Measurements from ENCODE around the gene STX2. TPM values are rescaled to one million over a fixed set of nuclear protein-coding genes. Genes with fewer than 3 reads are reported as not detected.

STX2 gene
- total RNA-seq, 1 donor from 2014 or later, result 33.0 TPM

GRCh38 chr12:130809791-130810190 is 29.3 kb downstream of the STX2 start:
- no peak for DNase-seq (ENCODE audit: low read depth)
- Histone ChIP-seq H3K27ac (ENCODE audit: low read depth, low read length) (no peak overlapping the region), H3K27me3 (ENCODE audit: insufficient read depth, low read length) (no peaks in the 10 kb centered on the region), H3K36me3 (ENCODE audit: insufficient read depth, low read length) (peaks cover 18% of the 10 kb centered on the region), H2AFZ (ENCODE audit: low read depth, low read length) (no peak overlapping the region), H3K9me3 (ENCODE audit: insufficient read depth, low read depth, low read length) (no peaks in the 10 kb centered on the region), H3K79me2 (ENCODE audit: insufficient read depth, low read length) (peaks cover 13% of the 10 kb centered on the region), H3K4me2 (ENCODE audit: low read length) (no peak overlapping the region), H4K20me1 (ENCODE audit: insufficient read depth, low read length) (peaks cover 15% of the 10 kb centered on the region), H3K4me3 (ENCODE audit: insufficient read depth, low read depth, low read length) (no peak overlapping the region), H3K4me1 (ENCODE audit: insufficient read depth, low read length) (no peaks in the 10 kb centered on the region), H3K9ac (ENCODE audit: low read length) (no peak overlapping the region)
- no peaks in the 10 kb centered on the region for H3K27me3 Mint-ChIP-seq (ENCODE audit: low read depth, unreplicated experiment)
- H3K4me3 Mint-ChIP-seq (ENCODE audit: unreplicated experiment), result no peak overlapping the region
- peaks cover 29% of the 10 kb centered on the region for H3K36me3 Mint-ChIP-seq (ENCODE audit: low read depth, unreplicated experiment)
- no peaks in the 10 kb centered on the region for H3K9me3 Mint-ChIP-seq (ENCODE audit: unreplicated experiment)
- TF ChIP-seq CTCF (IDR thresholded peaks at IDR 0.05; ENCODE audit: insufficient read depth, low read depth, low read length), result no peak
- TF ChIP-seq EZH2 (IDR thresholded peaks at IDR 0.05; ENCODE audit: insufficient read depth, low read length), result no peak
- no peak for FAIRE-seq
- H3K4me1 Mint-ChIP-seq (ENCODE audit: low read depth, unreplicated experiment), result peaks cover 2% of the 10 kb centered on the region
- H3K27ac Mint-ChIP-seq (ENCODE audit: unreplicated experiment), result no peak overlapping the region

GRCh38 chr12:130807309-130807708 is 31.7 kb downstream of the STX2 start:
- Histone ChIP-seq H3K4me3 (ENCODE audit: insufficient read depth, low read depth, low read length) (no peak overlapping the region), H3K9me3 (ENCODE audit: insufficient read depth, low read depth, low read length) (no peaks in the 10 kb centered on the region), H4K20me1 (ENCODE audit: insufficient read depth, low read length) (peaks cover 26% of the 10 kb centered on the region), H3K9ac (ENCODE audit: low read length) (no peak overlapping the region), H3K79me2 (ENCODE audit: insufficient read depth, low read length) (no peaks in the 10 kb centered on the region), H3K27me3 (ENCODE audit: insufficient read depth, low read length) (no peaks in the 10 kb centered on the region), H2AFZ (ENCODE audit: low read depth, low read length) (no peak overlapping the region), H3K27ac (ENCODE audit: low read depth, low read length) (no peak overlapping the region), H3K4me1 (ENCODE audit: insufficient read depth, low read length) (peaks cover 9% of the 10 kb centered on the region), H3K4me2 (ENCODE audit: low read length) (no peak overlapping the region), H3K36me3 (ENCODE audit: insufficient read depth, low read length) (peaks cover 25% of the 10 kb centered on the region)
- Mint-ChIP-seq H3K27ac (ENCODE audit: unreplicated experiment) (no peak overlapping the region), H3K4me3 (ENCODE audit: unreplicated experiment) (no peak overlapping the region), H3K9me3 (ENCODE audit: unreplicated experiment) (no peaks in the 10 kb centered on the region), H3K27me3 (ENCODE audit: low read depth, unreplicated experiment) (no peaks in the 10 kb centered on the region), H3K36me3 (ENCODE audit: low read depth, unreplicated experiment) (peaks cover 38% of the 10 kb centered on the region), H3K4me1 (ENCODE audit: low read depth, unreplicated experiment) (peaks cover 4% of the 10 kb centered on the region)
- no peak for TF ChIP-seq EZH2 (IDR thresholded peaks at IDR 0.05; ENCODE audit: insufficient read depth, low read length)
- TF ChIP-seq CTCF (IDR thresholded peaks at IDR 0.05; ENCODE audit: insufficient read depth, low read depth, low read length), result no peak
- DNase-seq (ENCODE audit: low read depth), result no peak
- FAIRE-seq, result no peak

- Histone ChIP-seq H3K9me3 (ENCODE audit: insufficient read depth, low read depth, low read length) (no peaks in the 10 kb centered on the region), H4K20me1 (ENCODE audit: insufficient read depth, low read length) (peaks cover 26% of the 10 kb centered on the region), H3K4me2 (ENCODE audit: low read length) (no peak overlapping the region), H3K27ac (ENCODE audit: low read depth, low read length) (no peak overlapping the region), H3K79me2 (ENCODE audit: insufficient read depth, low read length) (no peaks in the 10 kb centered on the region), H2AFZ (ENCODE audit: low read depth, low read length) (no peak overlapping the region), H3K27me3 (ENCODE audit: insufficient read depth, low read length) (no peaks in the 10 kb centered on the region), H3K36me3 (ENCODE audit: insufficient read depth, low read length) (peaks cover 25% of the 10 kb centered on the region), H3K9ac (ENCODE audit: low read length) (no peak overlapping the region), H3K4me3 (ENCODE audit: insufficient read depth, low read depth, low read length) (no peak overlapping the region), H3K4me1 (ENCODE audit: insufficient read depth, low read length) (peaks cover 9% of the 10 kb centered on the region)
- peaks cover 4% of the 10 kb centered on the region for H3K4me1 Mint-ChIP-seq (ENCODE audit: low read depth, unreplicated experiment)
- H3K9me3 Mint-ChIP-seq (ENCODE audit: unreplicated experiment), result no peaks in the 10 kb centered on the region
- H3K4me3 Mint-ChIP-seq (ENCODE audit: unreplicated experiment), result no peak overlapping the region
- DNase-seq (ENCODE audit: low read depth) (no peak), FAIRE-seq (no peak)
- H3K27ac Mint-ChIP-seq (ENCODE audit: unreplicated experiment), result no peak overlapping the region
- H3K27me3 Mint-ChIP-seq (ENCODE audit: low read depth, unreplicated experiment), result no peaks in the 10 kb centered on the region
- H3K36me3 Mint-ChIP-seq (ENCODE audit: low read depth, unreplicated experiment), result peaks cover 38% of the 10 kb centered on the region
- TF ChIP-seq CTCF (IDR thresholded peaks at IDR 0.05; ENCODE audit: insufficient read depth, low read depth, low read length) (no peak), EZH2 (IDR thresholded peaks at IDR 0.05; ENCODE audit: insufficient read depth, low read length) (no peak)
Observed at GRCh38 chr12:130806574-130806973, 32.5 kb downstream of the STX2 start.
